Measurements from ENCODE around the gene CENPQ. TPM values are rescaled to one million over a fixed set of nuclear protein-coding genes. Genes with fewer than 3 reads are reported as not detected.

CENPQ gene
- total and polyA plus RNA-seq, 2 experiments from 2014 or later, result 20.2 to 41.5 TPM

- TF ChIP-seq CTCF (conservative IDR thresholded peaks at IDR 0.05; ENCODE audit: low read depth in 2 of 2) (no peak), STAT1 (IDR thresholded peaks at IDR 0.05; ENCODE audit: unreplicated experiment) (no peak), POLR2AphosphoS5 (IDR thresholded peaks at IDR 0.05; ENCODE audit: low read depth) (no peak), ZNF114 (CRISPR knock-in tag; IDR thresholded peaks at IDR 0.05) (no peak), EZH2 (IDR thresholded peaks at IDR 0.05; ENCODE audit: low read depth, unreplicated experiment) (no peak), CREB1 (CRISPR knock-in tag; IDR thresholded peaks at IDR 0.05; ENCODE audit: low read depth) (no peak), NANOG (IDR thresholded peaks at IDR 0.05; ENCODE audit: borderline replicate concordance) (no peak)
Observed at GRCh38 chr6:49497304-49497703, 34.1 kb downstream of the CENPQ start (continued).

- Histone ChIP-seq H3K4me1 (ENCODE audit: insufficient read depth) (no peaks in the 10 kb centered on the region), H3K4me2 (no peak overlapping the region), H3K27ac (ENCODE audit: low read depth) (no peak overlapping the region), H3F3A (replicated peaks; ENCODE audit: low read depth) (no peaks in the 10 kb centered on the region), H3K27me3 (ENCODE audit: insufficient read depth) (no peaks in the 10 kb centered on the region), H3K4me3 (no peak overlapping the region), H3K36me3 (ENCODE audit: insufficient read depth) (no peaks in the 10 kb centered on the region), H3K9me2 (ENCODE audit: insufficient read depth) (no peaks in the 10 kb centered on the region), H3K79me2 (replicated peaks; ENCODE audit: insufficient read depth) (no peaks in the 10 kb centered on the region), H2AFZ (no peak overlapping the region), H4K20me1 (replicated peaks; ENCODE audit: insufficient read depth) (no peaks in the 10 kb centered on the region)
- ATAC-seq (no peak), DNase-seq (ENCODE audit: low spot score) (no peak)
- Mint-ChIP-seq H3K36me3 (ENCODE audit: low read depth) (no peaks in the 10 kb centered on the region; the same call in 2 of the 3 replicates), H3K4me3 (no peak overlapping the region), H3K27ac (no peak overlapping the region), H3K27me3 (ENCODE audit: insufficient read depth, low read depth, poor library complexity) (no peaks in the 10 kb centered on the region), H3K4me1 (no peaks in the 10 kb centered on the region; the same call in 2 of the 3 replicates), H3K9me3 (no peaks in the 10 kb centered on the region)
- TF ChIP-seq EZH2phosphoT487 (IDR thresholded peaks at IDR 0.05; ENCODE audit: unreplicated experiment) (no peak), REST (IDR thresholded peaks at IDR 0.05; ENCODE audit: unreplicated experiment) (no peak)
Observed at GRCh38 chr6:49499126-49499525, 36.0 kb downstream of the CENPQ start.

- no peaks in the 10 kb centered on the region for H3F3A ChIP-seq (replicated peaks; ENCODE audit: low read depth)
- ATAC-seq (no peak), DNase-seq (ENCODE audit: low spot score) (no peak)
- Mint-ChIP-seq H3K27ac (no peak within 1 kb of the TSS), H3K4me3 (no peak within 1 kb of the TSS), H3K4me1 (no peaks in the 10 kb centered on the region; the same call in 2 of the 3 replicates), H3K36me3 (ENCODE audit: low read depth) (no peaks in the 10 kb centered on the region), H3K27me3 (ENCODE audit: insufficient read depth, low read depth, poor library complexity) (no peaks in the 10 kb centered on the region), H3K9me3 (no peaks in the 10 kb centered on the region)
- no peaks in the 10 kb centered on the region for H3K9me2 ChIP-seq (ENCODE audit: insufficient read depth)
- H3K36me3 ChIP-seq (ENCODE audit: insufficient read depth), result no peaks in the 10 kb centered on the region
- H4K20me1 ChIP-seq (replicated peaks; ENCODE audit: insufficient read depth), result no peaks in the 10 kb centered on the region
- H3K4me3 ChIP-seq, result no peak within 1 kb of the TSS
- no peaks in the 10 kb centered on the region for H3K79me2 ChIP-seq (replicated peaks; ENCODE audit: insufficient read depth)
- H3K27ac ChIP-seq (ENCODE audit: low read depth), result no peak within 1 kb of the TSS
- H3K4me1 ChIP-seq (ENCODE audit: insufficient read depth), result no peaks in the 10 kb centered on the region
- H3K27me3 ChIP-seq (ENCODE audit: insufficient read depth), result no peaks in the 10 kb centered on the region
- no peak within 1 kb of the TSS for H3K4me2 ChIP-seq
- H2AFZ ChIP-seq, result no peak within 1 kb of the TSS
- TF ChIP-seq EZH2phosphoT487 (IDR thresholded peaks at IDR 0.05; ENCODE audit: unreplicated experiment) (no peak), JUNB (IDR thresholded peaks at IDR 0.05; ENCODE audit: unreplicated experiment) (no peak), ZNF114 (CRISPR knock-in tag; IDR thresholded peaks at IDR 0.05) (no peak), CTCF (conservative IDR thresholded peaks at IDR 0.05; ENCODE audit: low read depth in 2 of 2) (no peak), EZH2 (IDR thresholded peaks at IDR 0.05; ENCODE audit: low read depth, unreplicated experiment) (no peak), POLR2AphosphoS5 (IDR thresholded peaks at IDR 0.05; ENCODE audit: low read depth) (no peak)
Observed at GRCh38 chr6:49499623-49500022, 36.5 kb downstream of the CENPQ start, which contains the start of gene GLYATL3. Gene GLYATL3, plus strand, starts transcription at chr6:49499923. Its CDS starts 12,068 bp downstream, at chr6:49511991.
